HepG2 (cell line): ENCODE results near the gene MED10. TPM values are rescaled to one million over a fixed set of nuclear protein-coding genes. Genes with fewer than 3 reads are reported as not detected.

Source experiments
- ATM ChIP-seq: fragments of 450-650 bp; IDR thresholded peaks from 2 replicates; pipeline ENCODE4 v1.7.1; 2017; ENCODE audit warnings: mild to moderate bottlenecking, borderline replicate concordance
- HHEX ChIP-seq: IDR thresholded peaks from 2 replicates; pipeline ENCODE4 v1.6.1; 2016; ENCODE audit warnings: control low read depth
- HNRNPLL ChIP-seq: fragments of 200-400 bp; formaldehyde crosslinking; IDR thresholded peaks from 2 replicates; pipeline ENCODE4 v1.6.1; 2017; ENCODE audit warnings: mild to moderate bottlenecking, low read depth, low read length; ENCODE audit not compliant: poor library complexity, severe bottlenecking
- IRX3 ChIP-seq: sonication (generic); formaldehyde crosslinking; IDR thresholded peaks from 2 replicates; pipeline ENCODE4 v1.8.1; 2023; ENCODE audit warnings: mild to moderate bottlenecking, low read depth, missing genetic modification reagents, borderline replicate concordance
- NFATC3 ChIP-seq: sonication (generic); formaldehyde crosslinking; IDR thresholded peaks from 2 replicates; pipeline ENCODE4 v1.5.1; 2020; ENCODE audit warnings: mild to moderate bottlenecking, missing genetic modification reagents
- NFYC ChIP-seq: IDR thresholded peaks from 2 replicates; pipeline ENCODE4 v1.6.1; 2016; ENCODE audit warnings: missing genetic modification reagents, missing compliant biosample characterization
- SMAD1 ChIP-seq: sonication (generic); formaldehyde crosslinking; IDR thresholded peaks from 2 replicates; pipeline ENCODE4 v1.4.0; 2020; ENCODE audit warnings: missing genetic modification reagents, low read depth, mild to moderate bottlenecking, borderline replicate concordance
- TEAD3 ChIP-seq: optimal IDR thresholded peaks from 2 replicates; pipeline ENCODE3; 2016; ENCODE audit warnings: borderline replicate concordance
- THAP11 ChIP-seq: IDR thresholded peaks from 2 replicates; pipeline ENCODE4 v1.6.1; 2016; ENCODE audit warnings: missing biosample characterization, missing genetic modification reagents
- U2AF2 ChIP-seq: fragments of 200-400 bp; formaldehyde crosslinking; IDR thresholded peaks from 2 replicates; pipeline ENCODE4 v1.6.1; 2017; ENCODE audit warnings: low read depth, mild to moderate bottlenecking, low read length
- XBP1 ChIP-seq: sonication (generic); formaldehyde crosslinking; IDR thresholded peaks from 2 replicates; pipeline ENCODE4 v1.5.0; 2020; ENCODE audit warnings: missing genetic modification reagents
- YEATS4 ChIP-seq: sonication (generic); formaldehyde crosslinking; IDR thresholded peaks from 2 replicates; pipeline ENCODE4 v1.4.0; 2020; ENCODE audit warnings: missing genetic modification reagents, borderline replicate concordance
- ZMYM2 ChIP-seq: sonication (generic); formaldehyde crosslinking; IDR thresholded peaks from 2 replicates; pipeline ENCODE4 v1.8.0; 2022; ENCODE audit warnings: mild to moderate bottlenecking, missing genetic modification reagents
- ZNF235 ChIP-seq: sonication (generic); formaldehyde crosslinking; IDR thresholded peaks from 2 replicates; pipeline ENCODE4 v1.8.1; 2023; ENCODE audit warnings: mild to moderate bottlenecking, missing genetic modification reagents, borderline replicate concordance
- ZNF383 ChIP-seq: sonication (generic); formaldehyde crosslinking; IDR thresholded peaks from 2 replicates; pipeline ENCODE4 v1.4.0; 2020; ENCODE audit warnings: missing genetic modification reagents, mild to moderate bottlenecking, borderline replicate concordance
- ZNF790 ChIP-seq: sonication (generic); formaldehyde crosslinking; IDR thresholded peaks from 2 replicates; pipeline ENCODE4 v1.8.0; 2022; ENCODE audit warnings: missing genetic modification reagents, mild to moderate bottlenecking, borderline replicate concordance
- polyA plus RNA-seq, 8 experiments: library from polyadenylated mRNA; depleted of rRNA in 3 of 8; stranded (reverse) in 7 of 8; unstranded in 1 of 8; fragments of >200 nt; fragmentation: Illumina TruSeq in 4 of 8; extraction: Trizol in 4 of 8; gene quantifications; 2 replicates each; pipeline versions ENCODE4 v1.2.1 to v1.2.3, GENCODE V29; 2011 to 2016; ENCODE audit warnings: low read depth in 4 of 8, missing spikeins in 1 of 8, mixed read lengths in 1 of 8; ENCODE audit not compliant: insufficient read depth in 1 of 8
- total RNA-seq, 5 experiments: library from RNA; depleted of rRNA; stranded (reverse); fragments of >200 nt; fragmentation: Illumina TruSeq; extraction: Trizol; gene quantifications; 2 replicates each; pipeline ENCODE4 v1.2.3, GENCODE V29; 2016; ENCODE audit warnings: low read depth in 1 of 5
- TF ChIP-seq, protein P1 (sequence below): sonication (generic); formaldehyde crosslinking; IDR thresholded peaks from one replicate; pipeline ENCODE4 v1.5.1; 2020; ENCODE audit warnings: mild to moderate bottlenecking, missing genetic modification reagents; ENCODE audit errors: not compliant biosample characterization
- TF ChIP-seq, protein P2 (sequence below): IDR thresholded peaks from 2 replicates; pipeline ENCODE4 v1.6.1; 2016; ENCODE audit warnings: missing compliant biosample characterization, missing genetic modification reagents, borderline replicate concordance
- TF ChIP-seq, protein P3 (sequence below): IDR thresholded peaks from 2 replicates; pipeline ENCODE4 v1.6.1; 2016; ENCODE audit warnings: mild to moderate bottlenecking

Gene MED10
- total and polyA plus RNA-seq, 2 of the 13 experiments (the other 11 are each of a cell fraction or from before 2014, with no cell fraction given) = 11.2 to 23.7 TPM

DNA sequence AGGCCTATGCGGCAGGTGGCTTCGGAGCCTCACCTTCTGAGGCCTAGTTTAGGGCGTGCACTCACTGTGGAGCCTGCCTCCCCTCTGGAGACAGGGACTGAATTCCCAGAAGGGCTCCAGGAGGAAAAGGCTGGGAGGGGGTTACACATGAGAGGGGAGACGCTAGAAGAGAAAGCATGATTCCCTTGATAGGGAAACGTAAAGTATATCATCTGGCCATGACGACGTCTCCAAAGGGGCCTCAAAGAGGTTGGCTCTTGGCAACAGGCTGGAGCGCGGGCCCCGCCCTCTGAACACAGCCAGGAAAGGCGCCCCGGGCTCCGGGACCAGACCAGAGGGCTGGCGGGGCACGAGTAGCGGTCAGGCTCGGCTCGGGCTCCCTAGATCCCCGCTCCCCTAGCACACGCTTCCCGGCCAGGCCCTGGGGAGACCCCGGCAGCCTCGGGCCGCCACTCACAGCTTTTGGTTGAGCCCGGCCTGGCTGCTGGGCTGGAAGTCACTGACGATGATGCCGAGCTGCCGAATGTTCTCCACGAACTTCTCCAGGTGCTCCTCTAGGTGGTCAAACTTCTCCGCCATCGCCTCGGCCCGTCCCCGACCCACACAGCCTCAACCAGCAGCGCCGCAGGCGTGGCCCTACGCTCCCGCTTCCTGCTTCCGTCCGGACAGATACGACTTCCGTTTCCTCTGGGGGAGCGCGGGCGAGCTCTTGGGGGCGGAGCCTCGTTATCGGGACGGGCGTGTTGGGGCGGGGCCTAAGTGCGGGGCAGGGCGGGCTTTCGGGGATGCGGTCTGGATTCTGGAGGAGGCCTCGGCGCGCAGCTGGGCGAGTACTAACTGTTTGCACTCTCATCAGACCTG is at the start of gene MED10 (continued):
- TF ChIP-seq, protein P1, sequence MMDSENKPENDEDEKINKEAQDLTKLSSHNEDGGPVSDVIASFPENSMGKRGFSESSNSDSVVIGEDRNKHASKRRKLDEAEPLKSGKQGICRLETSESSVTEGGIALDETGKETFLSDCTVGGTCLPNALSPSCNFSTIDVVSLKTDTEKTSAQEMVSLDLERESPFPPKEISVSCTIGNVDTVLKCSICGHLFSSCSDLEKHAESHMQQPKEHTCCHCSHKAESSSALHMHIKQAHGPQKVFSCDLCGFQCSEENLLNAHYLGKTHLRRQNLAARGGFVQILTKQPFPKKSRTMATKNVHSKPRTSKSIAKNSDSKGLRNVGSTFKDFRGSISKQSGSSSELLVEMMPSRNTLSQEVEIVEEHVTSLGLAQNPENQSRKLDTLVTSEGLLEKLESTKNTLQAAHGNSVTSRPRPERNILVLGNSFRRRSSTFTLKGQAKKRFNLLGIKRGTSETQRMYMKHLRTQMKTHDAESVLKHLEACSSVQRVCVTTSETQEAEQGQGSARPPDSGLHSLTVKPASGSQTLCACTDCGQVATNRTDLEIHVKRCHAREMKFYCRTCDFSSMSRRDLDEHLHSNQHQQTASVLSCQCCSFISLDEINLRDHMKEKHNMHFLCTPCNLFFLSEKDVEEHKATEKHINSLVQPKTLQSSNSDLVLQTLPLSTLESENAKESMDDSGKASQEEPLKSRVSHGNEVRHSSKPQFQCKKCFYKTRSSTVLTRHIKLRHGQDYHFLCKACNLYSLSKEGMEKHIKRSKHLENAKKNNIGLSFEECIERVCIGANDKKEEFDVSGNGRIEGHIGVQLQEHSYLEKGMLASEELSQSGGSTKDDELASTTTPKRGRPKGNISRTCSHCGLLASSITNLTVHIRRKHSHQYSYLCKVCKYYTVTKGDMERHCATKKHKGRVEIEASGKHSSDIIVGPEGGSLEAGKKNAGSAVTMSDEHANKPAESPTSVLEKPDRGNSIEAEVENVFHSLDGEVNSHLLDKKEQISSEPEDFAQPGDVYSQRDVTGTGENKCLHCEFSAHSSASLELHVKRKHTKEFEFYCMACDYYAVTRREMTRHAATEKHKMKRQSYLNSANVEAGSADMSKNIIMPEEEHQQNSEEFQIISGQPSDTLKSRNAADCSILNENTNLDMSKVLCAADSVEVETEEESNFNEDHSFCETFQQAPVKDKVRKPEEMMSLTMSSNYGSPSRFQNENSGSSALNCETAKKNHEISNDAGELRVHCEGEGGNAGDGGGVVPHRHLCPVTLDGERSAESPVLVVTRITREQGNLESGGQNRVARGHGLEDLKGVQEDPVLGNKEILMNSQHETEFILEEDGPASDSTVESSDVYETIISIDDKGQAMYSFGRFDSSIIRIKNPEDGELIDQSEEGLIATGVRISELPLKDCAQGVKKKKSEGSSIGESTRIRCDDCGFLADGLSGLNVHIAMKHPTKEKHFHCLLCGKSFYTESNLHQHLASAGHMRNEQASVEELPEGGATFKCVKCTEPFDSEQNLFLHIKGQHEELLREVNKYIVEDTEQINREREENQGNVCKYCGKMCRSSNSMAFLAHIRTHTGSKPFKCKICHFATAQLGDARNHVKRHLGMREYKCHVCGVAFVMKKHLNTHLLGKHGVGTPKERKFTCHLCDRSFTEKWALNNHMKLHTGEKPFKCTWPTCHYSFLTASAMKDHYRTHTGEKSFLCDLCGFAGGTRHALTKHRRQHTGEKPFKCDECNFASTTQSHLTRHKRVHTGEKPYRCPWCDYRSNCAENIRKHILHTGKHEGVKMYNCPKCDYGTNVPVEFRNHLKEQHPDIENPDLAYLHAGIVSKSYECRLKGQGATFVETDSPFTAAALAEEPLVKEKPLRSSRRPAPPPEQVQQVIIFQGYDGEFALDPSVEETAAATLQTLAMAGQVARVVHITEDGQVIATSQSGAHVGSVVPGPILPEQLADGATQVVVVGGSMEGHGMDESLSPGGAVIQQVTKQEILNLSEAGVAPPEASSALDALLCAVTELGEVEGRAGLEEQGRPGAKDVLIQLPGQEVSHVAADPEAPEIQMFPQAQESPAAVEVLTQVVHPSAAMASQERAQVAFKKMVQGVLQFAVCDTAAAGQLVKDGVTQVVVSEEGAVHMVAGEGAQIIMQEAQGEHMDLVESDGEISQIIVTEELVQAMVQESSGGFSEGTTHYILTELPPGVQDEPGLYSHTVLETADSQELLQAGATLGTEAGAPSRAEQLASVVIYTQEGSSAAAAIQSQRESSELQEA (CRISPR knock-in tag) = no peak
- no peak for TF ChIP-seq TEAD3 (CRISPR knock-in tag)
- no peak for TF ChIP-seq XBP1 (CRISPR knock-in tag)
- TF ChIP-seq ZNF790 = peak; percentile 53; the same call in 1 of the 2 replicates
- peak; percentile 84 for TF ChIP-seq HNRNPLL
- TF ChIP-seq ZNF383 (CRISPR knock-in tag) = no peak
- no peak for TF ChIP-seq ZMYM2 (CRISPR knock-in tag)
- TF ChIP-seq ATM = no peak
- TF ChIP-seq SMAD1 (CRISPR knock-in tag) = no peak
- no peak for TF ChIP-seq NFYC (CRISPR knock-in tag)
- TF ChIP-seq HHEX (CRISPR knock-in tag) = no peak
- TF ChIP-seq, protein P2, sequence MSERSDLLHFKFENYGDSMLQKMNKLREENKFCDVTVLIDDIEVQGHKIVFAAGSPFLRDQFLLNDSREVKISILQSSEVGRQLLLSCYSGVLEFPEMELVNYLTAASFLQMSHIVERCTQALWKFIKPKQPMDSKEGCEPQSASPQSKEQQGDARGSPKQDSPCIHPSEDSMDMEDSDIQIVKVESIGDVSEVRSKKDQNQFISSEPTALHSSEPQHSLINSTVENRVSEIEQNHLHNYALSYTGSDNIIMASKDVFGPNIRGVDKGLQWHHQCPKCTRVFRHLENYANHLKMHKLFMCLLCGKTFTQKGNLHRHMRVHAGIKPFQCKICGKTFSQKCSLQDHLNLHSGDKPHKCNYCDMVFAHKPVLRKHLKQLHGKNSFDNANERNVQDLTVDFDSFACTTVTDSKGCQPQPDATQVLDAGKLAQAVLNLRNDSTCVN = peak; percentile 45; the same call in 1 of the 2 replicates
- peak; percentile 85 for TF ChIP-seq THAP11 (CRISPR knock-in tag)
- no peak for TF ChIP-seq U2AF2
- TF ChIP-seq YEATS4 (CRISPR knock-in tag) = peak; percentile 74
- no peak for TF ChIP-seq IRX3
- no peak for TF ChIP-seq NFATC3 (CRISPR knock-in tag)
- no peak for TF ChIP-seq ZNF235 (CRISPR knock-in tag)
- TF ChIP-seq, protein P3, sequence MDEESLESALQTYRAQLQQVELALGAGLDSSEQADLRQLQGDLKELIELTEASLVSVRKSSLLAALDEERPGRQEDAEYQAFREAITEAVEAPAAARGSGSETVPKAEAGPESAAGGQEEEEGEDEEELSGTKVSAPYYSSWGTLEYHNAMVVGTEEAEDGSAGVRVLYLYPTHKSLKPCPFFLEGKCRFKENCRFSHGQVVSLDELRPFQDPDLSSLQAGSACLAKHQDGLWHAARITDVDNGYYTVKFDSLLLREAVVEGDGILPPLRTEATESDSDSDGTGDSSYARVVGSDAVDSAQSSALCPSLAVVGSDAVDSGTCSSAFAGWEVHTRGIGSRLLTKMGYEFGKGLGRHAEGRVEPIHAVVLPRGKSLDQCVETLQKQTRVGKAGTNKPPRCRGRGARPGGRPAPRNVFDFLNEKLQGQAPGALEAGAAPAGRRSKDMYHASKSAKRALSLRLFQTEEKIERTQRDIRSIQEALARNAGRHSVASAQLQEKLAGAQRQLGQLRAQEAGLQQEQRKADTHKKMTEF (CRISPR knock-in tag) = peak; percentile 72; the same call in 1 of the 2 replicates
